Mesothelial cell of epicardium (in vitro differentiated cells): Measurements from ENCODE around the gene SPACA6. TPM values are rescaled to one million over a fixed set of nuclear protein-coding genes. Genes with fewer than 3 reads are reported as not detected.

Source experiments
- DNase-seq, 2 experiments: peaks; one replicate each; pipeline ENCODE4 v3.0.0; 2021; ENCODE audit warnings: low spot score in 2 of 2; ENCODE audit not compliant: unreplicated experiment in 2 of 2
- H3K27ac Mint-ChIP-seq: 2 replicates; pipeline ENCODE4 v1.8.0; 2021; ENCODE audit warnings: mixed read lengths
- H3K27me3 Mint-ChIP-seq: 2 replicates; pipeline ENCODE4 v1.8.0; 2021; ENCODE audit warnings: low read depth, mixed read lengths
- H3K36me3 Mint-ChIP-seq: 2 replicates; pipeline ENCODE4 v1.8.0; 2021; ENCODE audit warnings: mixed read lengths
- H3K4me1 Mint-ChIP-seq: 2 replicates; pipeline ENCODE4 v1.8.0; 2021; ENCODE audit warnings: mixed read lengths
- H3K4me3 Mint-ChIP-seq: 2 replicates; pipeline ENCODE4 v1.8.0; 2021; ENCODE audit warnings: mild to moderate bottlenecking, moderate library complexity, mixed read lengths
- H3K9me3 Mint-ChIP-seq: 2 replicates; pipeline ENCODE4 v1.8.0; 2021; ENCODE audit warnings: mixed read lengths
- total RNA-seq: library from RNA; stranded (reverse); gene quantifications from 3 replicates; pipeline ENCODE4 v1.2.1, GENCODE V29; 2021
- TF ChIP-seq, protein P1 (sequence below): fragments of 200-600 bp; sonication (generic); IDR thresholded peaks from one replicate; pipeline ENCODE4 v1.5.0; 2021; ENCODE audit warnings: antibody characterized with exemption; ENCODE audit not compliant: unreplicated experiment

Gene SPACA6
- total RNA-seq, 1 donor from 2014 or later: 87.6 TPM

DNA sequence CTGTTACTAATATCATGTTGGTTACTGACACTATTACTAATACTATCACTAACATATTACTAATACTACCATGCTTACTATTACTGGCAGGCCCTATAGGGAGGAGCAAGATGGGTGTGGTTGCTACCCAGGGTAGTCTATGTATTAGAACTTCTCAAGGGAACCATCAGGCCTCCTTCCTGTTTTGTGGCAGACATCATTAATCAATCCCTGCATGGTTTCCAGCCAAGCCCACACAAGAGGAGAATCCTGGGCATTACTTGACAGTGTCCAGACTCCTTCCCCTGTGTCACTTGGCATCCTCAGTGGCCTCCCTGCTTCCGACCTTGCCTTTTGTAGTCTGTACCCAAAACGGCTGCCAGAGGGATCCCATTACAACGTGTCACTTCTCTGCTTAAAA is 21.7 kb downstream of the SPACA6 start:
- H3K27me3 Mint-ChIP-seq: peaks cover 47% of the 10 kb centered on the region
- no peaks in the 10 kb centered on the region for H3K4me1 Mint-ChIP-seq
- DNase-seq: no peak
- no peak overlapping the region for H3K27ac Mint-ChIP-seq
- no peak overlapping the region for H3K4me3 Mint-ChIP-seq
- H3K36me3 Mint-ChIP-seq: peaks cover 1% of the 10 kb centered on the region
- TF ChIP-seq, protein P1, sequence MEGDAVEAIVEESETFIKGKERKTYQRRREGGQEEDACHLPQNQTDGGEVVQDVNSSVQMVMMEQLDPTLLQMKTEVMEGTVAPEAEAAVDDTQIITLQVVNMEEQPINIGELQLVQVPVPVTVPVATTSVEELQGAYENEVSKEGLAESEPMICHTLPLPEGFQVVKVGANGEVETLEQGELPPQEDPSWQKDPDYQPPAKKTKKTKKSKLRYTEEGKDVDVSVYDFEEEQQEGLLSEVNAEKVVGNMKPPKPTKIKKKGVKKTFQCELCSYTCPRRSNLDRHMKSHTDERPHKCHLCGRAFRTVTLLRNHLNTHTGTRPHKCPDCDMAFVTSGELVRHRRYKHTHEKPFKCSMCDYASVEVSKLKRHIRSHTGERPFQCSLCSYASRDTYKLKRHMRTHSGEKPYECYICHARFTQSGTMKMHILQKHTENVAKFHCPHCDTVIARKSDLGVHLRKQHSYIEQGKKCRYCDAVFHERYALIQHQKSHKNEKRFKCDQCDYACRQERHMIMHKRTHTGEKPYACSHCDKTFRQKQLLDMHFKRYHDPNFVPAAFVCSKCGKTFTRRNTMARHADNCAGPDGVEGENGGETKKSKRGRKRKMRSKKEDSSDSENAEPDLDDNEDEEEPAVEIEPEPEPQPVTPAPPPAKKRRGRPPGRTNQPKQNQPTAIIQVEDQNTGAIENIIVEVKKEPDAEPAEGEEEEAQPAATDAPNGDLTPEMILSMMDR: no peak
- H3K9me3 Mint-ChIP-seq: no peaks in the 10 kb centered on the region

DNA sequence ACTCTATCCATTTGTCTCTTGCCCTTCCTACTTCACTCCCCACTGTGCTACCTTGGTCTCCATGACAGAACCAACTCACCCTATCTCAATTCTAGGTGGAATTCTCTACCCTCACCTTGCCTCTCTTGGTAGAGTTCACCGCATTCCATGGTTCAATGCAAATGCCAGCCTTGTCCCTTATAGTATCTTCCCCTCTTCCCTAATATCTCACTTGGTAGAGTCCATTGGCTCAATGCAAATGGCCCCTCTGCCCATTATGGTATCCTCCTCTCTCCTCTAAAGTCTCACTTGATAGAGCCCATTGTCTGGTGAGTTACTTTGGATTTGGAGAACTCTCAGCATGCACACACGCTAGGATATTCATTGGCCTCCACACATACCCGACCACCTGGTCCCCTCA is 22.7 kb downstream of the SPACA6 start:
- H3K9me3 Mint-ChIP-seq: no peaks in the 10 kb centered on the region
- H3K27me3 Mint-ChIP-seq: peaks cover 57% of the 10 kb centered on the region
- H3K4me3 Mint-ChIP-seq: no peak overlapping the region
- TF ChIP-seq, protein P1: no peak
- H3K36me3 Mint-ChIP-seq: peaks cover 1% of the 10 kb centered on the region
- no peak for DNase-seq
- H3K4me1 Mint-ChIP-seq: no peaks in the 10 kb centered on the region
- H3K27ac Mint-ChIP-seq: no peak overlapping the region

DNA sequence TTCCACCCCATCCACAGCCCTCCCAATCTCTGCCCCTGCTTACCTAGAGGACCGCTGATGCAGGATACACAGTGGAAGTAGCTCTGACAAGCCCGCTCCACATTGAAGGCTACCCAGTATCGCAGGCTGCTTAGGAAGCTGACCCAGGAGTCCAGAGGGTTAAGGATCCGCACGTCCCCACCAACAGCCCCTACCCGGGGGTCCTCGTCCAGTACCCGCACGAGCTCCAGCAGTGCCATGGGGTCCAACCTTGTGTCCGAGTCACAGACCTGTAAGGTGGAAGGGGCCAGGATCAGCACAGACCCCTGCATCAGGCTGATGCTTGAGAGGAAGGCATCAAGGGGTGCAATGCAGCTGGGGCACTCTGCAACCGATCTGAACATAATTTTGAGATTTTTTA is 23.8 kb downstream of the SPACA6 start:
- no peaks in the 10 kb centered on the region for H3K36me3 Mint-ChIP-seq
- no peak for DNase-seq
- H3K27me3 Mint-ChIP-seq: peaks cover 64% of the 10 kb centered on the region
- H3K27ac Mint-ChIP-seq: no peak overlapping the region
- H3K9me3 Mint-ChIP-seq: no peaks in the 10 kb centered on the region
- H3K4me3 Mint-ChIP-seq: no peak overlapping the region
- TF ChIP-seq, protein P1: no peak
- no peaks in the 10 kb centered on the region for H3K4me1 Mint-ChIP-seq

DNA sequence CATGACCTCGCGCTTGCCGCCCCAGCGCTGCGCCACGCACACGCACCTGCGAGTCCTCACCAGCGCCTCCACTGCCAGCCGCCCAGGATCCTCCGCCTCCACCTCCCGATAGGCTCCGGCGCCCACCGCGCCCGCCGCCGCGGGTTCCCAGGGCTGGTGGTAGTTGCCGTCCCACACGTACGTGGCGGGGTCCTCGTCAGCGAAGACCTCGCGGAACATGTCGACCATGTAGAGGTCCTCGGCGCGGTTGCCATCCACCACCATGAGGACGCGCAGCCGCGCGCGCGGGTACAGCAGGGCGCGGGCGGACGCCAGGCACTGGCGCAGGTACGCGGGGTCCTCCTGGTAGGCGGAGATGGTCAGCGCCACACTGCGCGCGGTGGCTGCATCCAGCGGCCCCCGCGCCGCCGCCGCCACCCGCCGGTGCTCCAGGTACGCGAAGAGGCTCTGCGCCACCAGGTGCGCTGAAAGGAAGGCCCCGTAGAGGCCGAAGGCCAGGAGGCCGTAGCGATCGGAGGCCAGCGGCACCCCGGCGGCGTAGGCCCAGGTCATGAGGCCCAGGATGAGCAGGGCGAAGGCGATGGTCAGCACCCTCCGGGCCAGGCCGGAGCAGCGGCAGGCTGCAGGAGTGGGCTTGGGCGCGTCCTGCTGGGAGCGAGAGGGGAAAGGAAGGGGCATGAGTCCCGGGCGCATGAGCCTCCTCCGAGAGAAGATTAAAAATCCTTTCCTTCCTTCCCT is 26.3 kb downstream of the SPACA6 start:
- Mint-ChIP-seq H3K36me3 (no peaks in the 10 kb centered on the region), H3K9me3 (no peaks in the 10 kb centered on the region), H3K4me3 (peak overlapping the region; percentile 25), H3K27ac (no peak overlapping the region), H3K4me1 (no peaks in the 10 kb centered on the region), H3K27me3 (peaks cover 86% of the 10 kb centered on the region)
- TF ChIP-seq, protein P1: no peak
- DNase-seq: no peak

DNA sequence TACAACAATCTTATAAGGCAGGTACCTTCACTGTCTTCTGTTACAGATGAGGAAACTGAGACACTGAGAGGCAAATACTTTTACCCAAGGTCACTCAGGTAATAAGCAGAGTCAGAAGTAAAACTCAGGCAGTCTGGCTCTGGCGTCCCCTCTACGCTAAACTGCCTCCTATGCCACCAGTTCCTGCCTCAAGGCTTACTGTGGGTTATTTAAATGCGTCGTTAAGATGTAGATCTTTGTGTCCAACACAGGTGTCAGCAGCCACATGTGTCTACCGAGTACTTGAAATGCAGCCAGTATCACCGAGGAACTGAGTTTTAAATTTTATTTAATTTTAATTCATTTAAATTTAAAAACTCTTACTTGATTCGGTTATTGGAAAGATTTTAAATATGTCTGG is 28.8 kb downstream of the SPACA6 start:
- H3K9me3 Mint-ChIP-seq: no peaks in the 10 kb centered on the region
- H3K4me3 Mint-ChIP-seq: no peak overlapping the region
- no peaks in the 10 kb centered on the region for H3K36me3 Mint-ChIP-seq
- TF ChIP-seq, protein P1: no peak
- no peak overlapping the region for H3K27ac Mint-ChIP-seq
- H3K27me3 Mint-ChIP-seq: peaks cover 79% of the 10 kb centered on the region
- DNase-seq: no peak
- H3K4me1 Mint-ChIP-seq: peaks cover 8% of the 10 kb centered on the region
